Measurements from ENCODE around the gene IL4I1.

GRCh38 chr19:49887665-49888509, 8.8 kb downstream of the IL4I1 start:
- TF ChIP-seq CTCF (IDR thresholded peaks at IDR 0.05; ENCODE audit: low read depth, low read length) (no peak), MAX (IDR thresholded peaks at IDR 0.05; ENCODE audit: low read depth, low read length) (no peak), POLR2A (IDR thresholded peaks at IDR 0.05; ENCODE audit: extremely low read depth, insufficient read length) (no peak), MYC (IDR thresholded peaks at IDR 0.05; ENCODE audit: low read depth, low read length) (no peak)

Measured in NB4 (cell line).